K562 (cell line): ENCODE results near the gene BRSK1. TPM values are rescaled to one million over a fixed set of nuclear protein-coding genes. Genes with fewer than 3 reads are reported as not detected.

Source experiments
- ATAC-seq: fragments of 200-7000 bp; cut with Tn5 transposase; 3 replicates; pipeline ENCODE4 v1.9.1; 2020; ENCODE audit warnings: moderate library complexity
- BruUV-seq: library from RNA; stranded (reverse); fragments of 400-500 nt; replicated peaks from 2 replicates; lab custom pipeline; 2021; lab: Mats Ljungman, UMichigan
- CTCF ChIA-PET: fragments of 300-600 bp; formaldehyde crosslinking; extraction: SDS; loops from one replicate; lab custom pipeline; 2021; ENCODE audit warnings: low intra/inter-chr PET ratio; lab: Yijun Ruan, JAX
- POLR2A ChIA-PET: fragments of 300-600, 350-650 bp; sonication (Branson Sonifier 250); formaldehyde crosslinking; extraction: SDS; loops from one replicate; lab custom pipeline; 2021; ENCODE audit warnings: antibody characterized with exemption, inconsistent platforms; lab: Yijun Ruan, JAX
- DNase-seq, 4 experiments: peaks; one replicate each; pipeline versions ENCODE4 v3.0.0 to v3.0.0-alpha.2; 2011 to 2018; ENCODE audit warnings: low spot score in 3 of 4, mixed read lengths in 3 of 4; ENCODE audit errors: extremely low read depth in 1 of 4
- FAIRE-seq: peaks from 2 replicates; lab custom pipeline; 2011; peaks lifted over from hg19 to GRCh38; lab: Jason Lieb, UNC
- H2AFZ ChIP-seq: 2 replicates; pipeline ENCODE4 v1.6.0; 2011; ENCODE audit warnings: low read depth, low read length, control low read depth, inconsistent platforms
- H3K27ac ChIP-seq: fragments of 200-600 bp; 3 replicates; pipeline ENCODE4 v1.8.0; 2011; ENCODE audit warnings: low read depth, mild to moderate bottlenecking, control low read depth, inconsistent platforms, low read length, moderate library complexity, mixed read lengths; ENCODE audit errors: extremely low read depth
- H3K27me3 ChIP-seq, 2 experiments: fragments of 300-600 bp in 1 of 2; 2 replicates in 1 of 2; 3 replicates in 1 of 2; pipeline versions ENCODE4 v1.6.0 to v1.8.0; 2011; ENCODE audit warnings: inconsistent platforms in 2 of 2, low read length in 2 of 2, mild to moderate bottlenecking in 1 of 2, mixed read lengths in 1 of 2, moderate library complexity in 1 of 2; ENCODE audit not compliant: control insufficient read depth in 2 of 2, insufficient read depth in 2 of 2
- H3K36me3 ChIP-seq: fragments of 300-600 bp; 3 replicates; pipeline ENCODE4 v1.8.0; 2011; ENCODE audit warnings: mild to moderate bottlenecking, low read length, inconsistent platforms; ENCODE audit not compliant: control insufficient read depth, insufficient read depth
- H3K4me1 ChIP-seq, 2 experiments: fragments of 200-600 bp in 1 of 2; replicated peaks in 1 of 2; 2 replicates in 1 of 2; 3 replicates in 1 of 2; pipeline versions ENCODE4 v1.5.1 to v1.8.0; 2011; ENCODE audit warnings: inconsistent platforms in 2 of 2, low read length in 2 of 2, mild to moderate bottlenecking in 1 of 2, mixed read lengths in 1 of 2, moderate library complexity in 1 of 2; ENCODE audit not compliant: control insufficient read depth in 2 of 2, insufficient read depth in 2 of 2
- H3K4me2 ChIP-seq: 2 replicates; pipeline ENCODE4 v1.6.1; 2011; ENCODE audit warnings: low read length, control low read depth, inconsistent platforms, mixed read lengths; ENCODE audit not compliant: insufficient read depth
- H3K4me3 ChIP-seq: fragments of 200-600 bp; sonication (generic), shearing (Covaris generic); 2 replicates; pipeline ENCODE4 v1.5.1; 2016; ENCODE audit warnings: control low read depth, inconsistent platforms
- H3K79me2 ChIP-seq: fragments of 200-600 bp; 3 replicates; pipeline ENCODE4 v1.8.0; 2011; ENCODE audit warnings: low read length, inconsistent platforms; ENCODE audit not compliant: control insufficient read depth, insufficient read depth
- H3K9ac ChIP-seq, 2 experiments: 2 replicates each; pipeline versions ENCODE4 v1.6.0 to v1.6.1; 2011; ENCODE audit warnings: low read depth in 2 of 2, low read length in 2 of 2, control low read depth in 1 of 2, inconsistent platforms in 1 of 2, mild to moderate bottlenecking in 1 of 2, mixed read lengths in 1 of 2; ENCODE audit not compliant: insufficient read depth in 1 of 2
- H3K9me1 ChIP-seq: one replicate; pipeline ENCODE4 v1.6.0; 2011; ENCODE audit warnings: inconsistent platforms, mild to moderate bottlenecking, low read length, moderate library complexity; ENCODE audit not compliant: control insufficient read depth, insufficient read depth
- H3K9me3 ChIP-seq: replicated peaks from 2 replicates; pipeline ENCODE4 v1.5.1; 2011; ENCODE audit warnings: low read depth, low read length, inconsistent platforms; ENCODE audit not compliant: control insufficient read depth, insufficient read depth
- H4K20me1 ChIP-seq: replicated peaks from 2 replicates; pipeline ENCODE4 v1.6.1; 2011; ENCODE audit warnings: low read length, inconsistent platforms, mixed read lengths; ENCODE audit not compliant: control insufficient read depth, insufficient read depth
- DIDO1 ChIP-seq: fragments of 450-650 bp; IDR thresholded peaks from 2 replicates; pipeline ENCODE4 v1.6.1; 2016; ENCODE audit warnings: low read depth, missing biosample characterization, missing genetic modification characterization
- GATA2 ChIP-seq: sonication (generic); formaldehyde crosslinking; IDR thresholded peaks from 2 replicates; pipeline ENCODE4 v1.4.0; 2020; ENCODE audit warnings: mild to moderate bottlenecking, missing genetic modification reagents
- HMG20B ChIP-seq: fragments of 250-450 bp; sonication (Bioruptor Pico); IDR thresholded peaks from 2 replicates; pipeline ENCODE4 v1.5.0; 2021; ENCODE audit warnings: mild to moderate bottlenecking
- KLF1 ChIP-seq: fragments of 450-650 bp; IDR thresholded peaks from 2 replicates; pipeline ENCODE4 v1.6.1; 2016; ENCODE audit warnings: missing genetic modification characterization, missing compliant biosample characterization
- PML ChIP-seq: IDR thresholded peaks from 2 replicates; pipeline ENCODE4 v1.6.1; 2012; ENCODE audit warnings: low read length, inconsistent platforms
- SMAD1 ChIP-seq: fragments of 150-350 bp; IDR thresholded peaks from 2 replicates; pipeline ENCODE4 v1.6.1; 2014; ENCODE audit warnings: low read length, low read depth; ENCODE audit not compliant: partially characterized antibody
- SMARCA5 ChIP-seq: fragments of 450-650 bp; IDR thresholded peaks from 2 replicates; pipeline ENCODE4 v1.6.1; 2016
- SREBF2 ChIP-seq: sonication (generic); formaldehyde crosslinking; IDR thresholded peaks from 2 replicates; pipeline ENCODE4 v1.4.0; 2020; ENCODE audit warnings: mild to moderate bottlenecking, missing genetic modification reagents
- STAT5A ChIP-seq: IDR thresholded peaks from 2 replicates; pipeline ENCODE4 v1.6.1; 2012; ENCODE audit warnings: low read length, inconsistent platforms, borderline replicate concordance
- ZFP1 ChIP-seq: fragments of 450-650 bp; formaldehyde crosslinking; IDR thresholded peaks from 2 replicates; pipeline ENCODE4 v1.4.0; 2020; ENCODE audit warnings: mild to moderate bottlenecking, mixed read lengths
- ZNF23 ChIP-seq: fragments of 250-450 bp; sonication (Bioruptor Pico); IDR thresholded peaks from 2 replicates; pipeline ENCODE4 v1.4.0; 2020; ENCODE audit warnings: mild to moderate bottlenecking
- WGBS: fragments of 100-300 bp; shearing (Covaris generic); methylation state at CpG from one replicate; pipeline ENCODE4 v1.1.6; 2016; ENCODE audit warnings: low coverage, mixed read lengths; ENCODE audit not compliant: insufficient coverage; ENCODE audit errors: missing lambda C conversion rate; 5-methylcytosine and 5-hydroxymethylcytosine counted together
- in situ Hi-C: fragments of 300-500 bp; cut with MboI; formaldehyde crosslinking; loops from 4 replicates; pipeline ENCODE4 v1.15.0; 2018; ENCODE audit warnings: inconsistent platforms, mixed read lengths
- intact Hi-C: fragments of 100-400 bp; cut with micrococcal nuclease; formaldehyde crosslinking; loops from 2 replicates; pipeline ENCODE4 v1.14.2; 2022
- polyA plus RNA-seq, 8 experiments: library from polyadenylated mRNA; depleted of rRNA in 4 of 8; stranded (reverse) in 5 of 8; unstranded in 3 of 8; fragments of >200 nt; fragmentation: Nextera tagmentation in 2 of 8; fragmentation: Illumina TruSeq in 1 of 8; extraction: Ambion mirVana in 2 of 8; extraction: Trizol in 1 of 8; gene quantifications; 2 replicates each; pipeline versions ENCODE4 v1.2.1 to v1.2.3, GENCODE V29; 2011 to 2014; ENCODE audit warnings: inconsistent platforms in 1 of 8, missing spikeins in 1 of 8
- total RNA-seq, 7 experiments: library from RNA; depleted of rRNA in 6 of 7; stranded (reverse); fragments of >200 nt in 6 of 7; fragmentation: Illumina TruSeq in 2 of 7; extraction: Trizol in 2 of 7; gene quantifications; 2 replicates each; pipeline versions ENCODE4 v1.2.1 to v1.2.3, GENCODE V29; 2011 to 2021; ENCODE audit warnings: low replicate concordance in 1 of 7
- TF ChIP-seq, protein P1 (sequence below): fragments of 450-650 bp; formaldehyde crosslinking; IDR thresholded peaks from 2 replicates; pipeline ENCODE4 v1.4.0; 2022; ENCODE audit warnings: mild to moderate bottlenecking, moderate library complexity
- TF ChIP-seq, protein P2 (sequence below), 2 experiments: IDR thresholded peaks; 2 replicates each; pipeline ENCODE4 v1.6.1; 2012; ENCODE audit warnings: improper control_type of control experiment in 2 of 2, low read depth in 2 of 2, low read length in 2 of 2, borderline replicate concordance in 1 of 2
- TF ChIP-seq, protein P3 (sequence below): fragments of 450-650 bp; IDR thresholded peaks from 2 replicates; pipeline ENCODE4 v1.6.1; 2016; ENCODE audit warnings: mild to moderate bottlenecking

The BRSK1 gene
- total and polyA plus RNA-seq, 9 of the 15 experiments (the other 6 are each of a cell fraction or from before 2014, with no cell fraction given) = 1.7 to 9.3 (median 3.8) TPM; not detected in 2

DNA sequence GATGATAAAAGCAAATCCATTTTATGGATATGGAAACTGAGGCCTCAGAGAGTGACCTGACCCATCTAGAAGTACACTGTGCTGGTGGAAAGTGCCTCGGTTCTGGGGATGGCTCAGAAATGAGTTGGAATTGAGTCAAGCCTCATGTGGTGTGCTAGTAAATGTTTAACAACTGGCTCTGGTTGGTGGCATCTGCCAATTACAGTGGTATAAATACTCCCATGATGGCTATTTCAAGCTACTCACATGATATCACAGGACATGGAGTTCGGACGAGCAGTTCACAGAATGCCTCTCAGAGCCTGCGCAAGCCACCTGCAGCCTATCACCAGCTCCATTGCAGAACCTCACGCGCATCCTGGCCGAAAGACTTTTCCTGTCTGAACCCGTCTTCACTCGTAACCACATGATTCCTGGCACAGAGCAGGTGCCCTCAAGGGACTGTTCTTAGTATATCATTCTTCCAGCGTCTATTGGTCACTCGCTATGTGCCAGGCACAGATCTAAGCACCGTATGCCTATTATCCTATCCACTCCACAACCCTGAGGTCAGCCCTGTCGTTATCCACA, 32.2 kb downstream of the BRSK1 start (continued):
- TF ChIP-seq, protein P1, sequence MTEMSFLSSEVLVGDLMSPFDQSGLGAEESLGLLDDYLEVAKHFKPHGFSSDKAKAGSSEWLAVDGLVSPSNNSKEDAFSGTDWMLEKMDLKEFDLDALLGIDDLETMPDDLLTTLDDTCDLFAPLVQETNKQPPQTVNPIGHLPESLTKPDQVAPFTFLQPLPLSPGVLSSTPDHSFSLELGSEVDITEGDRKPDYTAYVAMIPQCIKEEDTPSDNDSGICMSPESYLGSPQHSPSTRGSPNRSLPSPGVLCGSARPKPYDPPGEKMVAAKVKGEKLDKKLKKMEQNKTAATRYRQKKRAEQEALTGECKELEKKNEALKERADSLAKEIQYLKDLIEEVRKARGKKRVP (CRISPR knock-in tag) = no peak
- no peak for TF ChIP-seq PML
- TF ChIP-seq, all 486 proteins: peak for 3

DNA sequence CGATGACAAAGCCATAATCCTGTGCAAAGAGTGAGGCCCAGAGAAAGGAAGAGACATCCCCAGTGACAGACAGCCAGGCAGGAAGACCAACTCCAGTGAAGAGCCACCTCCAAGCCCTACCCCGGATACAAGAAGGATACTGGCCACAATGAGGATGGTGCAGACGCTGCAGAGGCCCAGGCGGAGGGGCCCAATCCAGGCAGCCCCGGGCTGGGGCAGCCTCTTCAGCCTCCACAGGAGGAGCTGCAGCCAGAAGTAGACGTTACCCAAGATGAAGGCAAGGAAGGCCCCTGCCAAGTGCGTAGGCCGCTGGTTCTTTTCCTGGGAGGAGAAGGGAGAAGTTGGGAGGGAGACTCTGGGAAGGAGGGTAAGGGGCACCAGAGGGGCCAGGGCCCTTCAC, 32.8 kb downstream of the BRSK1 start:
- H3K27ac ChIP-seq = no peak overlapping the region
- H4K20me1 ChIP-seq = no peaks in the 10 kb centered on the region
- no peak overlapping the region for H3K4me3 ChIP-seq
- H3K4me2 ChIP-seq = no peak overlapping the region
- H3K79me2 ChIP-seq = no peaks in the 10 kb centered on the region
- ATAC-seq = no peak
- ChIA-PET CTCF (no interaction called here), POLR2A (interaction anchor here (0.6 kb wide), 1 partner anchor 23 kb away, joined by 3 read pairs; no protein-coding TSS in a partner anchor)
- no peak for FAIRE-seq
- WGBS = 68% methylated on average over 8 of the region's 8 CpGs
- BruUV-seq = no TSS peak
- H2AFZ ChIP-seq = no peak overlapping the region
- H3K9ac ChIP-seq = no peak overlapping the region; a peak in 1 of 4 replicates
- H3K9me1 ChIP-seq = no peaks in the 10 kb centered on the region
- TF ChIP-seq DIDO1 (tag) (no peak), SREBF2 (CRISPR knock-in tag) (no peak), ZFP1 (CRISPR knock-in tag) (no peak), STAT5A (no peak), KLF1 (tag) (no peak), SMARCA5 (no peak), ZNF23 (CRISPR knock-in tag) (no peak), GATA2 (CRISPR knock-in tag) (no peak), HMG20B (CRISPR knock-in tag) (no peak), SMAD1 (no peak)
- TF ChIP-seq, protein P2, sequence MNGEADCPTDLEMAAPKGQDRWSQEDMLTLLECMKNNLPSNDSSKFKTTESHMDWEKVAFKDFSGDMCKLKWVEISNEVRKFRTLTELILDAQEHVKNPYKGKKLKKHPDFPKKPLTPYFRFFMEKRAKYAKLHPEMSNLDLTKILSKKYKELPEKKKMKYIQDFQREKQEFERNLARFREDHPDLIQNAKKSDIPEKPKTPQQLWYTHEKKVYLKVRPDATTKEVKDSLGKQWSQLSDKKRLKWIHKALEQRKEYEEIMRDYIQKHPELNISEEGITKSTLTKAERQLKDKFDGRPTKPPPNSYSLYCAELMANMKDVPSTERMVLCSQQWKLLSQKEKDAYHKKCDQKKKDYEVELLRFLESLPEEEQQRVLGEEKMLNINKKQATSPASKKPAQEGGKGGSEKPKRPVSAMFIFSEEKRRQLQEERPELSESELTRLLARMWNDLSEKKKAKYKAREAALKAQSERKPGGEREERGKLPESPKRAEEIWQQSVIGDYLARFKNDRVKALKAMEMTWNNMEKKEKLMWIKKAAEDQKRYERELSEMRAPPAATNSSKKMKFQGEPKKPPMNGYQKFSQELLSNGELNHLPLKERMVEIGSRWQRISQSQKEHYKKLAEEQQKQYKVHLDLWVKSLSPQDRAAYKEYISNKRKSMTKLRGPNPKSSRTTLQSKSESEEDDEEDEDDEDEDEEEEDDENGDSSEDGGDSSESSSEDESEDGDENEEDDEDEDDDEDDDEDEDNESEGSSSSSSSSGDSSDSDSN (IDR thresholded peaks at IDR 0.05; ENCODE audit: borderline replicate concordance in 1 of 2, low read depth in 2 of 2, low read length in 2 of 2) = no peak
- TF ChIP-seq, protein P3, sequence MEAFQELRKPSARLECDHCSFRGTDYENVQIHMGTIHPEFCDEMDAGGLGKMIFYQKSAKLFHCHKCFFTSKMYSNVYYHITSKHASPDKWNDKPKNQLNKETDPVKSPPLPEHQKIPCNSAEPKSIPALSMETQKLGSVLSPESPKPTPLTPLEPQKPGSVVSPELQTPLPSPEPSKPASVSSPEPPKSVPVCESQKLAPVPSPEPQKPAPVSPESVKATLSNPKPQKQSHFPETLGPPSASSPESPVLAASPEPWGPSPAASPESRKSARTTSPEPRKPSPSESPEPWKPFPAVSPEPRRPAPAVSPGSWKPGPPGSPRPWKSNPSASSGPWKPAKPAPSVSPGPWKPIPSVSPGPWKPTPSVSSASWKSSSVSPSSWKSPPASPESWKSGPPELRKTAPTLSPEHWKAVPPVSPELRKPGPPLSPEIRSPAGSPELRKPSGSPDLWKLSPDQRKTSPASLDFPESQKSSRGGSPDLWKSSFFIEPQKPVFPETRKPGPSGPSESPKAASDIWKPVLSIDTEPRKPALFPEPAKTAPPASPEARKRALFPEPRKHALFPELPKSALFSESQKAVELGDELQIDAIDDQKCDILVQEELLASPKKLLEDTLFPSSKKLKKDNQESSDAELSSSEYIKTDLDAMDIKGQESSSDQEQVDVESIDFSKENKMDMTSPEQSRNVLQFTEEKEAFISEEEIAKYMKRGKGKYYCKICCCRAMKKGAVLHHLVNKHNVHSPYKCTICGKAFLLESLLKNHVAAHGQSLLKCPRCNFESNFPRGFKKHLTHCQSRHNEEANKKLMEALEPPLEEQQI = no peak
- H3K9me3 ChIP-seq = no peaks in the 10 kb centered on the region
- no peaks in the 10 kb centered on the region for H3K27me3 ChIP-seq
- no peaks in the 10 kb centered on the region for H3K36me3 ChIP-seq
- intact Hi-C loops = no loop called here
- DNase-seq = no peak
- in situ Hi-C loops = no loop called here
- peaks cover 9 to 47% of the 10 kb centered on the region in 2 experiments; a peak in 4 of 5 replicates for H3K4me1 ChIP-seq
